GM12875 (cell line): Measurements from ENCODE around the gene TMEM204.
A peak's percentile ranks its signal among the peaks of the same experiment; 100 is the strongest.

ENCODE experiments used
- H3K4me3 ChIP-seq: one replicate; pipeline ENCODE4 v1.5.1; 2011; ENCODE audit warnings: low read depth, low read length, control low read depth
- CTCF ChIP-seq: IDR thresholded peaks from 2 replicates; pipeline ENCODE4 v1.5.1; 2011; ENCODE audit warnings: low read depth, mild to moderate bottlenecking, control low read depth, inconsistent platforms, low read length, moderate library complexity, borderline replicate concordance; ENCODE audit not compliant: insufficient read depth

Gene TMEM204

GRCh38 chr16:1530349-1530882 lies 3.0 kb upstream of the TMEM204 start:
- TF ChIP-seq CTCF = no peak
- no peak overlapping the region for H3K4me3 ChIP-seq

GRCh38 chr16:1530883-1531637 lies 2.4 kb upstream of the TMEM204 start:
- no peak for TF ChIP-seq CTCF

DNA sequence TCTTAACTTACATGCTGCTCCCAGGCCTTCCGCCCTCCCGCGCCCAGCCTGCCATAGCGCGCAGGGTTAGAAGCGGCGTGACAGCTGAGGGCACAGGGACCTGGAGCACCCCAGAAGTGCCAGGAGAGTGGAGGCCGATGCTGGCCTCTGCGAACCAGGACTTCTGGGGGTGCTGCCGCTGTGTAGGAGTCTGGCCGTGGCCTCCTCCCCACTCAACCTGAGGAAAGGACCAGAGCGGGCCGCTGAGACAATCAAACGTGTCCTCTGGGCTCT lies 1.9 kb upstream of the TMEM204 start:
- H3K4me3 ChIP-seq = no peak overlapping the region
- TF ChIP-seq CTCF = no peak

More at GRCh38 chr16:1530883-1531637, 2.4 kb upstream of the TMEM204 start:
- no peak overlapping the region for H3K4me3 ChIP-seq

DNA sequence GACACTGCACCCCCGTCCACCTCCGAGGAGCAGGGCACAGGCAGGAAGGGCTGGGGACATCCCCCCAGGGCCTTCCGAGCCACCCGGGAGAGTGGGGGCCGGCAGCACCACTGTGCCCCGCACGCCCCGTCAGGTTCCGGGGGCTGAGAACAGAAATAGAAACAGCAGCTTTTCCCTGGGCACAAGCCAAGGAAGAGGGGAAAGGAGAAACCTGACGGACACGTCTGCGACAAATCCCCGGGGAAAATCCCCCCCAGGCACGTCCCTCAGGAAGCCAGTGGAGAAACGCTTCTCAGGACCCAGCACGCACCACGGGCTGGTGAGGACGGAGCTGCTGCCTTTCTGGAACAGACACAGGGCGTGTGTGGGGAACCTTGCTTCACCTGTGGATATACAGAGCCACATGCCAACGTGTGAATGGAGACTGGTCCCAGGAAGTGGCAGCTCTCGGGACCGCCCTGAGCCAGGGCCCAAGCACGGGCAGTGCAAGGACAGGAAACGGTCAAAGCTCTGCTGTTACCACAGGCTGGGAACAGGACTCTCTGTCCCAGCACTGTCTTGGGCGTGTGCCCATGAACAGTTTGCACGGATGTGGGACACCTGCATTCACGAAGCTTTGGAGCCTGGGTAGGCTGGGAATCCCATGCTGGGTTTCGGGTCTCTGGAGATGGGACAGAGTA lies 1.2 kb upstream of the TMEM204 start:
- TF ChIP-seq CTCF = no peak
- H3K4me3 ChIP-seq = no peak overlapping the region

DNA sequence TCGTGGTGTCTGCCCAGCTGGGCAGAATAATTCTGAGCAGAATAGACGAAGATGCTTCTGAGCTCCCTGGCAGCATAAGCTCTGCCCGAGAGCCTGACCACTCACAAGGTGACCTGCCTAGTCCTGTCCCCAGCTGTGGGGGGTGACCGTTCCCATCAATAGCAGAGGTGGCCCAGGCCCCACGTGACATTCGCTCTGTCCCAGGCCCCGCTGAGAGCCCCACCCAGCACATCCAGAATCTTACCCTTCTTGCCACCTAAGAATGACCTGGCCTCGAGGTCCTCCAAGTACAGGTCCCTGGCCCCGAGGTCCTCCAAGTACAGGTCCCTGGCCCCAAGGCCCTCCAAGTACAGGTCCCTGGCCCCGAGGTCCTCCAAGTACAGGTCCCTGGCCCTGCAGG lies 695 bp upstream of the TMEM204 start:
- H3K4me3 ChIP-seq = no peak overlapping the region

DNA sequence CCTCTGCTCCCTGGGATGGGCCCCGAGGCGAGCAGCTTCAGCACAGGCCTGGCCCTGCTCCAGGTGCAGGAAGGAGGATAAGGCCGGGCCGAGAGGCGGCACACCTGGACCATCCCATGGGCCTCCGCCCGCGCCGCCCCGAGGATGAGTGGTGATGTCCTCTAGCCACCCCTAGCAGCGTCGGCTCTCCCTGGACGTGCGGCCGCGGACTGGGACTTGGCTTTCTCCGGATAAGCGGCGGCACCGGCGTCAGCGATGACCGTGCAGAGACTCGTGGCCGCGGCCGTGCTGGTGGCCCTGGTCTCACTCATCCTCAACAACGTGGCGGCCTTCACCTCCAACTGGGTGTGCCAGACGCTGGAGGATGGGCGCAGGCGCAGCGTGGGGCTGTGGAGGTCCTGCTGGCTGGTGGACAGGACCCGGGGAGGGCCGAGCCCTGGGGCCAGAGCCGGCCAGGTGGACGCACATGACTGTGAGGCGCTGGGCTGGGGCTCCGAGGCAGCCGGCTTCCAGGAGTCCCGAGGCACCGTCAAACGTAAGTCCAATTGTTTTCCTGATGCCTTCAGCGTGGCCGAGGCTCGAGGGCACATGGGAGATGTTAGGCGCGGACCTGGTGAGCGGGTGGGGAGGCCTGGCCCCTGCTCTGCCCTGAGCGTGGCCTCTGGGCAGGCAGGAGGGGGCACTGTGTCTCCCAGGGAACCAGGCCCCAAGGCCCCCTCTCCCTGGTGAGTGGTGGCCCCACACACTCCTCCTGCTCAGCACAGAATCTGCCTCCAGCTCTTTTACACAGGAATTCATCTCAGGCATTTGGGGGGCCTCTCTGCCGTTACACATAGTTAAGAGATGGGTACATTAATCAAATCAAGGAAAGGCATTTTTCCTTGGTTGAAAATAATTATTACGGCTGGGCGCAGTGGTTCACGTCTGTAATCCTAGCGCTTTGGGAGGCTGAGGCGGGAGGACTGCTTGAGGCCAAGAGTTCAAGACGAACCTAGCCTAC lies 855 bp downstream of the TMEM204 start:
- H3K4me3 ChIP-seq = peak overlapping the region; percentile 46
- TF ChIP-seq CTCF = no peak

More for the DNA sequence above, 695 bp upstream of the TMEM204 start:
- TF ChIP-seq CTCF = no peak
